Esophagus (tissue), 2 donors: ENCODE results near the gene DOP1B. TPM values are rescaled to one million over a fixed set of nuclear protein-coding genes. Genes with fewer than 3 reads are reported as not detected.
A peak's percentile ranks its signal among the peaks of the same experiment; 100 is the strongest.

Experiments used
- H3K27ac ChIP-seq, 2 donors: one replicate each; pipeline ENCODE4 v1.5.1; 2013; ENCODE audit warnings: low read depth in 2 of 2, mild to moderate bottlenecking in 2 of 2, inconsistent platforms in 1 of 2, low read length in 1 of 2, moderate library complexity in 1 of 2
- H3K27me3 ChIP-seq, 2 donors: one replicate each; pipeline ENCODE4 v1.6.1; 2013; ENCODE audit warnings: low read length in 2 of 2, control low read depth in 1 of 2, mild to moderate bottlenecking in 1 of 2; ENCODE audit not compliant: insufficient read depth in 2 of 2, control insufficient read depth in 1 of 2
- H3K36me3 ChIP-seq, 2 donors: one replicate each; pipeline ENCODE4 v1.6.1; 2013; ENCODE audit warnings: low read length in 1 of 2; ENCODE audit not compliant: control insufficient read depth in 2 of 2, insufficient read depth in 2 of 2
- H3K4me1 ChIP-seq, 2 donors: one replicate each; pipeline ENCODE4 v1.6.1; 2013; ENCODE audit warnings: low read length in 1 of 2; ENCODE audit not compliant: control insufficient read depth in 2 of 2, insufficient read depth in 2 of 2
- H3K4me3 ChIP-seq, 2 donors: one replicate each; pipeline ENCODE4 v1.5.1; 2013; ENCODE audit warnings: low read length in 2 of 2, mild to moderate bottlenecking in 2 of 2, low read depth in 1 of 2, moderate library complexity in 1 of 2
- H3K9me3 ChIP-seq, 2 donors: one replicate each; pipeline ENCODE4 v1.6.1; 2013; ENCODE audit warnings: mild to moderate bottlenecking in 2 of 2, low read depth in 1 of 2, low read length in 1 of 2, moderate library complexity in 1 of 2; ENCODE audit not compliant: control insufficient read depth in 2 of 2, insufficient read depth in 1 of 2
- WGBS, 2 donors: extraction: QIAGEN DNeasy Blood & Tissue Kit; methylation state at CpG; one replicate each; pipeline ENCODE4 v1.1.7; 2013; 5-methylcytosine and 5-hydroxymethylcytosine counted together
- polyA plus RNA-seq, 2 donors: library from polyadenylated mRNA; stranded (reverse); fragments of 200-250 nt; gene quantifications; one replicate each; pipeline ENCODE4 v1.2.3, GENCODE V29; 2013
- donor health status: healthy with polysubstance abuse.
- donor health status: Bipolar disorder and iron deficiency.

The DOP1B gene
- polyA plus RNA-seq: 10 to 100 TPM in 1 of 2 donors, 1 to 10 TPM in 1; 9.2 to 13.2 TPM

- peaks cover 0 to 2% of the 10 kb centered on the region in 2 donors for H3K9me3 ChIP-seq
- no peaks in the 10 kb centered on the region for H3K4me1 ChIP-seq
- H3K27ac ChIP-seq: peak within 1 kb of the TSS; percentile 95 to 96
- peak within 1 kb of the TSS; percentile 74 to 96 for H3K4me3 ChIP-seq
- WGBS, 2 donors: 1 to 2% methylated on average over 54 to 83 of the region's 83 CpGs
- peaks cover 0 to 3% of the 10 kb centered on the region in 2 donors for H3K36me3 ChIP-seq
- H3K27me3 ChIP-seq: no peaks in the 10 kb centered on the region
These were observed at the start of gene DOP1B for GRCh38 chr21:36156815-36157670. Gene DOP1B, plus strand, starts transcription at chr21:36156824. Its CDS starts 7,910 bp downstream, at chr21:36164734.

- 94 to 95% methylated on average over 10 of the region's 10 CpGs for WGBS, 2 donors
- Histone ChIP-seq H3K4me1 (peaks cover 0 to 3% of the 10 kb centered on the region in 2 donors), H3K4me3 (no peak overlapping the region), H3K9me3 (no peaks in the 10 kb centered on the region), H3K27ac (no peak overlapping the region), H3K36me3 (no peaks in the 10 kb centered on the region), H3K27me3 (no peaks in the 10 kb centered on the region)
These were observed 46.8 kb upstream of the DOP1B start for GRCh38 chr21:36109868-36110267.

GRCh38 chr21:36111238-36111637 lies 45.4 kb upstream of the DOP1B start:
- no peaks in the 10 kb centered on the region for H3K36me3 ChIP-seq
- peaks cover 0 to 3% of the 10 kb centered on the region in 2 donors for H3K4me1 ChIP-seq
- no peaks in the 10 kb centered on the region for H3K27me3 ChIP-seq
- H3K9me3 ChIP-seq: no peaks in the 10 kb centered on the region
- H3K27ac ChIP-seq: no peak overlapping the region
- 75 to 77% methylated on average over 8 of the region's 8 CpGs for WGBS, 2 donors
- H3K4me3 ChIP-seq: no peak overlapping the region

GRCh38 chr21:36113647-36114428 lies 42.8 kb upstream of the DOP1B start:
- WGBS, 2 donors: 39 to 40% methylated on average over 17 of the region's 17 CpGs
- H3K27ac ChIP-seq: peak overlapping the region; percentile 44 to 79

GRCh38 chr21:36115138-36115730 lies 41.4 kb upstream of the DOP1B start:
- Histone ChIP-seq H3K9me3 (no peaks in the 10 kb centered on the region), H3K27ac (peak overlapping the region in 1 of 2 donors; percentile 57), H3K36me3 (no peaks in the 10 kb centered on the region), H3K27me3 (no peaks in the 10 kb centered on the region), H3K4me1 (peaks cover 0 to 9% of the 10 kb centered on the region in 2 donors), H3K4me3 (no peak overlapping the region)
- WGBS, 2 donors: 78 to 82% methylated on average over 6 of the region's 6 CpGs

More at GRCh38 chr21:36113647-36114428, 42.8 kb upstream of the DOP1B start:
- H3K4me1 ChIP-seq: peaks cover 0 to 8% of the 10 kb centered on the region in 2 donors
- no peaks in the 10 kb centered on the region for H3K27me3 ChIP-seq
- H3K9me3 ChIP-seq: no peaks in the 10 kb centered on the region
- peak overlapping the region in 1 of 2 donors; percentile 11 for H3K4me3 ChIP-seq
- no peaks in the 10 kb centered on the region for H3K36me3 ChIP-seq

- WGBS, 2 donors: 53 to 69% methylated on average over 2 of the region's 2 CpGs
- Histone ChIP-seq H3K27me3 (no peaks in the 10 kb centered on the region), H3K4me3 (no peak overlapping the region), H3K4me1 (peaks cover 0 to 9% of the 10 kb centered on the region in 2 donors), H3K36me3 (no peaks in the 10 kb centered on the region), H3K9me3 (no peaks in the 10 kb centered on the region), H3K27ac (peak overlapping the region; percentile 40 to 55)
These were observed 39.3 kb upstream of the DOP1B start for GRCh38 chr21:36117286-36117741.

- Histone ChIP-seq H3K4me1 (peaks cover 0 to 9% of the 10 kb centered on the region in 2 donors), H3K4me3 (no peak overlapping the region), H3K27me3 (no peaks in the 10 kb centered on the region), H3K36me3 (no peaks in the 10 kb centered on the region), H3K9me3 (no peaks in the 10 kb centered on the region), H3K27ac (no peak overlapping the region)
- WGBS, 2 donors: 76 to 96% methylated on average over 7 of the region's 7 CpGs
These were observed 36.2 kb upstream of the DOP1B start for GRCh38 chr21:36120304-36120888.

- Histone ChIP-seq H3K27me3 (no peaks in the 10 kb centered on the region), H3K9me3 (no peaks in the 10 kb centered on the region), H3K27ac (no peak overlapping the region), H3K4me3 (no peak overlapping the region), H3K4me1 (peaks cover 0 to 12% of the 10 kb centered on the region in 2 donors), H3K36me3 (no peaks in the 10 kb centered on the region)
- 51 to 62% methylated on average over 4 of the region's 4 CpGs for WGBS, 2 donors
These were observed 33.6 kb upstream of the DOP1B start for GRCh38 chr21:36122977-36123376.

- H3K36me3 ChIP-seq: no peaks in the 10 kb centered on the region
- H3K4me3 ChIP-seq: no peak overlapping the region
- H3K27ac ChIP-seq: no peak overlapping the region
- no peaks in the 10 kb centered on the region for H3K9me3 ChIP-seq
- 81 to 95% methylated on average over 2 of the region's 2 CpGs for WGBS, 2 donors
- peaks cover 0 to 12% of the 10 kb centered on the region in 2 donors for H3K4me1 ChIP-seq
- H3K27me3 ChIP-seq: no peaks in the 10 kb centered on the region
These were observed 32.2 kb upstream of the DOP1B start for GRCh38 chr21:36124395-36124794.
